ENCODE measurements around the gene FBXO41.

DNA sequence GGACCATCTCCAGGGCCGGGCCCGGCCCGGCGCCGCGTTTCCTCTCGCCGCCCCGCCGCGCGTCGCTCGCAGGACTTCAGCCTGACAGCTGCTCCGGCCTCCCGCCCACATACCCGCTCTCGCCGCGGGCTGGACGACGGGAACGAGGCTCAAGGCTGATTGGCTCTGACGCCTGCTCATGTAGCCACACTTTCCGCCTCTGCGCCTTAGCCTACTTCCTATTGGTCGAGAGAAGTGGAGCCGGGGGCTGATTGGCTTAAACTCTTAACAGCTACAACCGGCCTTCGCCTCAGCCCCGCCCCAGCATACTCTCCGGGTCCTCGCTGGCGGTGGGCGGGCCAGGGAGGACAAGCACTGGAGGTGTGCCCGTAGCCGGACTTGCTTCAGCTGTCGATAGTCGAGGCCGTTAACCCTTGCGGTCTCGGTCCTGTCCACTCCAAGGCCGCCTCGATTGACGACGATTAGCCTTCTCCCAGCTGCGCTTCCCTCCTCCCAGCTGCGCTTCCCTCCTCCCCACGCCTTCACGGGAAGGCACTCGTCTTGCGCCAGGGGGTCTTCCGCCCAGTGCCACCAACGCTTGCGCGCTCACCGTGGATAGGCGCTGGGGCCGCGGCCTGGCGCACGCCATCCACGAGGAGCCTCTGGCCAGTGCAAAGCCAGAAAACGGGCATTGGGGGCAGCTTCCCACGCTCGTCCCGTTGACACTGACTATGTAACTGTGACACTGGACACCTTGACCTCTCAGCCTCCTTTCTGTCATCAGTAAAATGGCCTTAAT is 50.9 kb downstream of the FBXO41 start, which contains the start of gene PRADC1:
- TF ChIP-seq, protein P1, sequence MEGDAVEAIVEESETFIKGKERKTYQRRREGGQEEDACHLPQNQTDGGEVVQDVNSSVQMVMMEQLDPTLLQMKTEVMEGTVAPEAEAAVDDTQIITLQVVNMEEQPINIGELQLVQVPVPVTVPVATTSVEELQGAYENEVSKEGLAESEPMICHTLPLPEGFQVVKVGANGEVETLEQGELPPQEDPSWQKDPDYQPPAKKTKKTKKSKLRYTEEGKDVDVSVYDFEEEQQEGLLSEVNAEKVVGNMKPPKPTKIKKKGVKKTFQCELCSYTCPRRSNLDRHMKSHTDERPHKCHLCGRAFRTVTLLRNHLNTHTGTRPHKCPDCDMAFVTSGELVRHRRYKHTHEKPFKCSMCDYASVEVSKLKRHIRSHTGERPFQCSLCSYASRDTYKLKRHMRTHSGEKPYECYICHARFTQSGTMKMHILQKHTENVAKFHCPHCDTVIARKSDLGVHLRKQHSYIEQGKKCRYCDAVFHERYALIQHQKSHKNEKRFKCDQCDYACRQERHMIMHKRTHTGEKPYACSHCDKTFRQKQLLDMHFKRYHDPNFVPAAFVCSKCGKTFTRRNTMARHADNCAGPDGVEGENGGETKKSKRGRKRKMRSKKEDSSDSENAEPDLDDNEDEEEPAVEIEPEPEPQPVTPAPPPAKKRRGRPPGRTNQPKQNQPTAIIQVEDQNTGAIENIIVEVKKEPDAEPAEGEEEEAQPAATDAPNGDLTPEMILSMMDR (IDR thresholded peaks at IDR 0.05; ENCODE audit: low read length): no peak
- TF ChIP-seq EZH2 (optimal IDR thresholded peaks at IDR 0.05; ENCODE audit: low read depth, low read length): no peak
- TF ChIP-seq EZH2phosphoT487 (IDR thresholded peaks at IDR 0.05; ENCODE audit: low read length): no peak

Measured in MM.1S (cell line).